Kidney capillary endothelial cell (primary cell): ENCODE data around the gene PC.

Source experiments
- DNase-seq: peaks from one replicate; pipeline ENCODE4 v3.0.0-alpha.2; 2018; ENCODE audit warnings: low spot score

PC gene

DNA sequence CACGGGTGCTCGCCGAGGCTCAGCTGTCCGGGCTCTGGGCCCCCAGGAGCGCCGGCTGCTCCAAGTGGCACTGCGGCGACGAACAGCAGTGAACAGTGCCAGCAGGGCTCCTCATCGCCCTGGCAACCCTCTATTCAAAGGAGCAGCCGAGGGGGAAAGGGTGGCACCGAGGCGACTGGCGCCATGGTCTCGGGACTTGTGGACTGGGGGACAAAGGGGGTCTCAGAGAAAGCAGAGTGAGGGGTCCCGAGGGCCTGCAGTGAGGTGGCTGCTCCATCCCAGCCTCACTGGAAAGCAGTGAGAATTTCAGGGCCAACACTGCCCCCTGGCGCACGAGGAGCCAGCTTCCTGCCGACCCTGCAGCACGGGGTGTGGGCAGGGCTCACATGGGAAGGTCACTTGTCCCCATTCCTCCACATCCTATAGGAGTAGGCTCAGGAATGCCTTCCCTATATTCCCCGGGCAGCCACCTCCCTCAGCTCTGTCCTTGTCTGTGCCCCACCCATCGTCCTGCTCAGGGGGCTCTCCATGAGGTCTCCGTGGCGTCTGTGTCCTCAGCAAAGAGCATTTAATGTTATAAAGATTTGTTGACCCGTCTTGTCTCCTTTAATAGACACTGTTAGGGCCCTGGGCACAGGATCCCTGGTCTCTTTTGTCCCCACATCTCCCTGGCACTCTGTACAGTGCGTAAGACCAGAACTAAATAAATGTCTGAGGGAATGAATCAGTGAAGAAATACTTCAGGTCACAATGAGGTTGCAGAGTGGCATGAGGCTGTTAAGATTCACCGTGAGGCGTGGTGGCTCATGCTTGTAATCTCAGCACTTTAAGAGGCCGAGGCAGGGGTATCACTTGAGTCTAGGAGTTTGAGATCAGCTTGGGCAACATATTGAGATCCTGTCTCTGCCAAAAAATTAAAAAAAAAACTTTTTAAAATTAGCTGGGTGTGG is 74.9 kb downstream of the PC start:
- peak; percentile 47 for DNase-seq

DNA sequence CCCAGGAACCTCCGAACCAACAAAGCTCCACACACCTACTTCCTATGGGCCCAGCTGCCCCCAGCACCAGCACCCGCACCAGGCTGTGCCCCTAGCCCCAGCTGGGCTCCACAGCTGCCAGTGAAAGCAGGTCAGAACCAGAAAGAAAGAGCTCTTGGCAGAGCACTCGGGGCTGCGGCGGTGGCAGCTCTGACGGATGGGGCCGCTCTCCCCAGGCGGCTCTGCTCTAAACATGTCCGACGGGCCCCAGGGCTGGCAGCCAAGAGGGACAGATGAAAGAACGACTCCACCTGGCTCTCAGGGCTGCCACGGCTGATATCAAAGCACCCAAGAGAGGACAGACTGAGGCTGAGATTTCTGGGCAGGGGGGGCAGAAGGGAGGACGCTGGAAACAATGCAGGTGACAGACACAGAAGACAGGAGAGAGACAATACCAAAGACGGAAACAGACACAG is 75.6 kb downstream of the PC start:
- no peak for DNase-seq

DNA sequence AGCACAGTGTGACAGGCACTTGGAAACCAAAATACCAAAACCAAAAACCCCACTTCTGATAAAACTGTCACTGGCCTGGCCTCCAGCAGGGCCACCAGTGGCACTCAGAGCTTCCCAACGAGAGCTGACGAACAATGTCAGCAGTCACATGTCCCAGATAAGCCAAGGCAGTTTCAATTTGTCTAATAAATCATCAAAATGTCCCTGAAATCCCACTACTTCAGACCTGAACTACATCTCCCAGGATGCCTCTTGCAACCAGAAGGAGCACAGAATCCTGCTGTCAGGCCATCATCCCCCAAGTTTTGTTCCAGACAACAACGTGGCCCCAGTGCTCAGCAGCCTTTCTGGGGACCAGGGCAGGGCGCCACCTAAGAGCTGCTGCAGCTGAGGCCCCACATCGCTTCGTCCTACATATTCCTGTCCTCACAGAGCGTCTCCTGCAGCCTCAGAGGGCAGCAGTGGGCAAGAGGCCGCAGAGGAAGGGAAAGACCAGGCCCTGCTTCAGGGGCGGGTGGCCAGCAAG is 76.2 kb downstream of the PC start:
- no peak for DNase-seq

DNA sequence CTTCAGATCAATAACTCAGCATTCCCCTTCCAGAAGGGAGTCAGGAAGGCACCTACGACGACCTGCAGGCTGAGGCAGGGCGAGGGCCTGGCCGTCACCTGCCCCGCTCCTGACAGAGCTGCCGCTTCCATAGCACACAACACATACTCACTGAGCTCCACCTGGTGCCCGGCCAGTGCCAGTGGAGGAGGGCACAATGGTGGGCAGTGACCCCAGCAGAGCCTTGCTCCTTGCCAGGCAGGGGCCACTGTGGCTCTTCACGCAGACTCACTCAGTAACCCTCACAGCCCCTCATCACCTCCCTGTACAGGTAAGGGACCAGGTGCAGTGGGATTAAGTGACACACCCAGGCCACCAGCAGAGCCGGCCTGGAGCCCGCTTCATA is 76.7 kb downstream of the PC start:
- DNase-seq = no peak

DNA sequence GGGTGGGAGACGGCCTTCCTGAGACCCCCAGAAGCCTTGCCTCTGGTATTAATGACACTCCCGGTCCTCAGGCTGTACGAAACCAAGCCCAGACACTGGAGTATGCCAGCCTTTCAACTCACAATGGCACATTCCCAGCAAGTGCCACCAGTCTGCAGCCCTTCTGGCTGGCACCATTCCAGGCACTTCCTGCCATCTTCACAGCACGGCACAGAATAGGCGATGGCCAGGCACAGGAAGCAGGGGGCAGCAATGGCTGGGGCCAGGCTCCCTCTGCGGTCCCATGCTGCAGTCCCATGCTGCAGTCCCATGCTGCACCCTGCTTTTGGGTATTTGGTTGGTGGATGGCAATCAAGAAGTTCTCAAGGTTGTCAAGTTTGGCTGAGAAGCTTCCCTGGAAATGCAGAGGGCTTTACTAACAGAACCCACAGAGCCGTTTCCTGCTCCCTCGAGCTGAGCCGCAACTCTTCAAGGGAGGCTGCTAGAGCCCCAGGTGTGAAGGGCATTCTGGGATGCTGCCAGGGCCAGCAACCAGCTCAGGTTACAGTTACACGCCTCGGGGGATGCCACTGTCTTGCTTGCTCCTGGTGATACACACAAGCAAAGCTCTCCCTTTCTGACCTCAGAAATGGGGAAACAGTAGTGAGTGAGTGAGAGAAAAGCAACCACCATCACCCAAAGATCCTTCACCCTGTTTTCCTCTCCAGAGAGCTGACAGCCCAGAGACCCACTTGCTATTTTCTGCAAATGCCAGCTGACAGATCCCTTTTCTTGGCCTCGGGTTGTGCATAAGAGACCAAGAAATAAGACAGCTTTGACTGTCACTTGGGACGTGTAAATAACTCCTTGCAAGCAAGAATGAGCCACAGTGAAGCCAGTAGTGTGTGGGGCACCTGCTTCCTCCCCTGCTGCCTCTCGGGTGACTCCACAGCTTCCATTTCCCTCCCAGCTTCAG is 77.4 kb downstream of the PC start:
- no peak for DNase-seq

DNA sequence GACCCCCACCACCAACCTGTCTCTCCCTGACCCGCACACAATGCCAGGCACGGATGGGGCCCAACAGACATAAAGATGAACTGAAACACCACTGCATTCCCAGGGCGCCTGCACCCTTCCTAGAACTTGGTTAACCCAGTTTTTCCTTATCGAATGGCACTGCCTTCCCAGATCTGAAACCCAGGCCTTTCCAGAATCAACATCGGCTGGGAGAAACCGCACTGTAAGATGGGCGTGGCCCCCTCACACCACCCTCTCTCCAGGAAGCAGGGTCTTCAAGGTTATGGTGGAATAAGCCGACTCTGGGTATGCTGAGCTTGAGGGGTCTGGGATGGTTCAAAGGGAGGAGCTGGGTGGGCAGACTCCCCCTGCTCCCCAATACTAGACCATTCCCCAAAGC is 78.2 kb downstream of the PC start:
- DNase-seq = no peak

DNA sequence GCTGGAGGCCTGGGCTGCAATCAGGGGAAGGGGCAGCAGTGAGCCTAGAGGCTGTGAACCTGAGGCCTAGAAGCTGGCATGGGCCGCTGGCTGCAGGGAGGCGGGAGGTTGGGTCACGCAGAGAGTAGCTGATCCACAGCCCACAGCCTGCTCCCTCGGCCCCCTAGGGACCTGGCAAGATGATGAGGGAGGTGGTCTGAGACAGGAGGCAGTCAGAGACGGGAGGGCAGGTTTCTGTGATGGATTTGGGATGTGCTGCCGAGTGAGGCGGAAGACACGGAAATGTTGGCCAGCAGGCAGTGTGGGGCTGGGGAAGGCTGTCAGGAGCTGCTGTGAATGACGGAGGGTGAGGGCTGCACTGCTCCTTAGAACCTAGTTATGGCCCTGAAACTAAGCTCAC is 78.6 kb downstream of the PC start:
- DNase-seq = no peak

DNA sequence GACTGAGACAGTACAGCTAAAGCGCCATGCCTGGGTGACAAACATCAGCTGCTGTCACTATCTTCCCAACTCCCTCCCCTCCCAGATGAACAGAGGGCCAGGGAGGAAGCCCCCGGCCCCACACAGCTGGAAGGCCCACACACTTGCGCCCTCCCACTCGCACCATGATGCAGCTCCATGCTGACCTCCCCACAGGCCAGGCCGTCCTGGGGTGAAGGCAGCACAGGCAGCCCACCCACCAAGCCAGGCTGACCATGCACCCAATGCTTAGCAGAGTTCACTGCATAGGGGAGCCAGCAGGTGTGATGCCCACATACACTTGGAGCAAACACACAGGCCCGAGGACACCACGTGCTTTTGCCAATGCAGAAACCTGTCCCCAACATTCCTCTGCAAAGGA is 79.2 kb downstream of the PC start:
- no peak for DNase-seq

DNA sequence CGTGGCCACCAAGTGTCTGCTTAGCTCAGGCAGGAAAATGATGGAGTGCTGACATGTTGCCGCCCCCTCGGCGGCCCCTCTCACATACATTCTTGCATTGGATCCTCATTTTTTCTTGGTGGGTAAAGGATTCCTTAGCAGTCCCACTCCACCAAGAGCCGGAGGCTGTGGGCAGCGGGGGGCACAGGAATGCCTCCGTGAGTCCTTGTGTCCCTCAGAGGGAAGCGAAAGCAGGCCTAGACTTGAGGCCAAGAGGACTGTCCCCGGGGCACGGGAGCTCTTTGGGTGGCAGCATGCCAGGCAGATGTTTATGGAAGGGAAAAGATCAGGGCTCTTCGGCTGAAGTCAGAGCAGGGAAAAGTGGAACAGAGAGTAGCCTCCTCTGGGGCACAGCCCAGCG is 79.7 kb downstream of the PC start:
- no peak for DNase-seq

DNA sequence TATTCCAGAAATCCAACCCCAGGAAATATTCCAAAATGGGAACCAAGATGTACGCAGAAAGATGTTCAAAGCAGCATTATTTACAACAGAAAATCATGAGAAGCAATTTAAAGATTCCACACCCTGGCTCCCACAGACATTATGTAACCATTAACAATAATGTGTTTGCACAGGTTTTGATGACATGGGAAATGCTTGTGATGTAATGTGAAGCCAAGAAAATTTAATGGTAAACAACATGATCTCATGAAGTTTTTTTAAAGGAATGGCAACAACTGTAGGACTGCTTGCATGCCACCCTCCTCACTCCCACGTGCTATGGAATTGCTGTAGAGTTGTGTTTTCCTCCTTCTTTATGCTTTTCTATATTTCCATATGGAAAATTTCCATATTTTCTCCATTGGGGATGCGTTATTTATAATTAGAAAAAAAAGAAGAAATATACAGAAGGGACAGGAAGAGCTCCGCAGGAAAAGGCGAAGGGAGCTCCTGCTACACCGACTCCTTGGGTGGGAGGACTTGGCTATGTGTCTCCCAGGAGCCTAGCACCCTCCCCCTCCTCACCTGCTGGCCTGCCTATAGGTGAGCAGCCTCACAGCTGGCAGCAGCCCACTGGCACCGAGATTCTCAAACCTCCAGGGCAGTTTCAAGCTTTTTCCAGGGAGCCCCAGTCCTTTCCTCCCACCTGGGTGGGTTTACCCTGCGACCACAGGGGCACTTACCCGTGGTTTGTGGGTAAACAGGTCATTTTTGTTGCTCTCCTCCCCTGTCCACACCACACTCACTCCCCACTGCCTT is 80.4 kb downstream of the PC start:
- DNase-seq = no peak

DNA sequence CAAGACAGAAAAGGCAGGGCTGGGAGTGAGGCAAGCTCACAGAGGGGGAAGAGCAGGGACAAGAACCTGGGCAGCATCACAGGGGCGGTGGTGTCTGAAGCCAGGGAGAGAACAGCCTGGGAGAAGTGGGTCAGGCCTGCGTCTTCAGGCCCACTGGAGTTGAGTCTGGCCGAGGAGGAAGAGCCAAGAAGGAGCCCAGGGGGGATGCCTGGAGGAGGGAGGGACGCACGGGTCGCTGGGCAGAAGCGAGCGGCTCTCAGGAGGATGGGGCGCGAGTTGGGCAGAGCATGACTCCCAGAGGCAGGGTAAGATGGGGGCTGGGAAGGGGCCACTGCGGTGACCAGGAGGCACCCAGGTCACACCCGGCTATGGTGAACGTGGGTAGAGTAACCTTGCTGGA is 82.8 kb downstream of the PC start:
- DNase-seq = no peak

DNA sequence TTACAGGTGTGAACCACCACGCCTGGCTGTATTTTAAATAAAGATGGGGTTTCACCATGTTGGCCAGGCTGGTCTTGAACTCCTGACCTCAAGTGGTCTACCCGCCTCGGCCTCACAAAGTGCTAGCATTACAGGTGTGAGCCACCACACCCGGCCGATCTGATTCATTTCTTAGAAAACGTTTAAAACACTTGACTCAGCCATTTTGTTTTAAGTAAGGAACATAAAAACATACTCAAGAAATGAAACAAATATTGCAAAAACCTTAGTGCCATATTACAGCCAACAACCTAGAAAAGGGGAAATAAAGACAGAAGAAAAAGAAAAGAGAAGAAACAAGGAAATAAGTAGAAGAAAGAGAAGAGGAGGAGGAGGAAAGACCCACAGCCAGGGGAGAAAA is 84.0 kb downstream of the PC start:
- no peak for DNase-seq

DNA sequence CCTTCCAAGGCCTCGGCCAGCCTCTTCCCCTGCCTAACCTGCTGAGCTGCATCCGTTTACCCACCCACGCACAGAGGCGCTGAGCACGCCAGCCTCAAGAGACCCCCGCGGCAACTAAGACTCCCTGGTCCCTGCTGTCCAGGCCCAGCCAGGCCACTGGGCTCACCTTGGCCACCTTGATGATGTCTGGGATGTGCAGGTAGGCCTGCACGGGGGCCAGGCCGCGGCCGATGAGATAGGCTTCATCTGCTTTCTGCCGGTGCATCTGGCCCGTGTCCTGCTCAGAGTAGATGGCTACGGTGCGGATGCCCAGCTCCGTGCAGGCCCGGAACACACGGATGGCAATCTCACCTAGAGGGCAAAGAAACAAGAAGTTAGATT is 86.7 kb downstream of the PC start:
- no peak for DNase-seq

DNA sequence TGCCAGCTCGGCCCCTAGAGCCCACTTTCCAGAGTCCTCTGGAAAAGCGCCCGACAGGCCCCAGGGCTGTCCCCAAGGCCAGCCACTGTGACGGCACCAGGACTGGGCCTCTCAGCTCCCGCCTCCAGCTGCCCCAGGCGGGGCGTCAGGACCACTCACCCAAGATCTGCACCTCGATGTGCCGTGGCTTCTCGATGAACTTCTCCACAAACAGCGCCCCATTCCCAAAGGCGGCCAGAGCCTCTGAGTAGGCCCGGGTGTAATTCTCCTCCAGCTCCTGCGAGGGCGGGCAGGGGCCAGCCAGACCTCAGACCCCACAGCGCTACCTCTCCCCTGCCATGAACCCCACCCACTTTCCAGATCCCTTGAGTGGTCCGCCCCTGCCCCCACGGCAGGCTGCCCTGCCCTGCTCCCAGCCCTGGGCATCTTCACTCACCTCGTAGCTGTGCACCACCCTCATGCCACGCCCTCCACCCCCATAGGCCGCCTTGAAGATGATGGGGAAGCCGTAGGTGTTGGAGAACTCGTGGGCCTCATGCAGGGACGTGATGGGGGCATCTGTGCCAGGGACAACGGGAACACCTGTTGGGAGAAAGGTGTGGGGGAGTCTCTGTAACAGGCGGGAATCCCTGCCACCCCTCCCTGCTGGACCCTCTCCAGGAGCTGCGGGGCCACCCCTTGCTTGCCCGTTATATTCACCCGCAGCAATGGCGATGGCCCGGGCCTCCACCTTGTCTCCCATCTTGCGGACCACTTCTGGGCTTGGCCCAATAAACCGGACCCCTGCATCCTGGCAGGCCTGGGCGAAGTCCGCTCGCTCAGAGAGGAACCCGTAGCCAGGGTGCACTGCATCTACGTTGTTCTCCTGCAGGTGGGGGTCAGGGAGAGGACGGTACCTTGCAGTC is 87.3 kb downstream of the PC start:
- no peak for DNase-seq

DNA sequence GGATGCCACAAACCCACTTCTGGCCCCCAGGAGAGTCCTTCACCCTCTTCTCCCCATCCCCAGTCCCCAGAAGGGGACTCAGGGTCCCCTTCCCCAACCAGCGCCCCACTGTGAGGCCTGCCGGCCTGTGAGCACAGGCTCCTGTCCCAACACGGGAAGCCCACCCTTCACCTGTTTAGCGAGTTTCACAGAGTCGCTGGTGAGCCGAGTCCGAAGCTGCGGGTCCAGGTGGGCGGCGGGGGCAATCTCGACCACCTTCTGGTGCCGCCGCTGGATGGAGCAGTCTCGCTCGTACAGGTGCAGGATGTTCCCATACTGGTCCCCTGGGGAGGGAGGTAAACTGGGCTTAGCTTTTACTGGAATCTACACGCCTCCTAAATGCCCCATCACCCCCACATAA is 88.1 kb downstream of the PC start:
- DNase-seq = no peak

DNA sequence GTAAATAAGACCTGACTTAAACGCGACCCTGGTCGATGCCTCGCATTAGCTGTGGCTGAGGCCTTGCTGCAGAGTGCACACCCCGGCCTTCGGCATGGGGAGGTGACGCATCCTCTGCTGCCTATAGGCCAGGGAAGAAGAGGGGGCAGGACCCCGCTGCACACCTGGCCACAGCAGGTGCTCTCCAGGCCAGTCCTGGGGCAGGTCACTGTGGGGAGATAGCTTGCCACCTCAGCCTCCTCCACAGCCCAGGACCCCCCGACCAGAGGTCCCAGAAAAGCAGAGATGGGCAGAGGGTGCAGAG is 88.7 kb downstream of the PC start:
- no peak for DNase-seq

DNA sequence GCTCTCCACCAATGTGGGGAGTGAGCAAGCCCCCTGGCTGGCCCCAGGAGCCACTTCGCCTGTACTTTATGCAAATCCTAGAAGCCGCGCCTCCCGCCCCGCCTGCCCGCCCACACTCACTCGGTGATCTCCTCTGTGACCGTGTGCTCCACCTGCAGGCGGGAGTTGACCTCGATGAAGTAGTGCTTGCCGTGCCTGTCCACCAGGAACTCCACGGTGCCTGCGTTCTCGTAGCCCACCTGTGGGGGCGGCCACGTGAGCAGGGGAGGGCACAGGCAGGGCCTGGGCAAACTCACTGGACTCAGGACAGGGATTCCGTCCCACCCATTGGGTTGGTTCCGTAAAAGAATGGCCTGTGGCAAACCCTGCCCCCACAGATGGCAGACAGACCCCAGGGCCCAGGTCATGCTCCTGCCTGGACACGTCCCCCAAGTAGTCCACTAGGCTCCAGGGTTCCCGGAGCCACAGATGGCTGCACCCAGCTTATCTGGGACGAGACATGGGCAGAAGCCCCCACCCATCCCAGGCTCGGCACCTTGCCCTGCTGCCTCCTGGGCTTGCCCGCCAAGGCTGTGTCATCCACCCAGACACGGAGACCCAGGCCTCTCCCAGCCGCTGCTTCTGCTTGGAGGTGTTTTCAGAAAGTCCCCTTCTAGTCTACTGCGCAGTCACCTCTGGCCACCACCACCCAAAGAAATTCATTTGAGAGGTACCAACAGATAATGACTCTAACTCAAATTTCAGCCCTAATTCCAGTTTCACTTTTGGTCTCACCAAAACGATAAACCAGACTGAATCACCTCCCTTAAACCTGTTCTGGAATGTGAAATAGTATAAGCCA is 89.2 kb downstream of the PC start:
- no peak for DNase-seq

DNA sequence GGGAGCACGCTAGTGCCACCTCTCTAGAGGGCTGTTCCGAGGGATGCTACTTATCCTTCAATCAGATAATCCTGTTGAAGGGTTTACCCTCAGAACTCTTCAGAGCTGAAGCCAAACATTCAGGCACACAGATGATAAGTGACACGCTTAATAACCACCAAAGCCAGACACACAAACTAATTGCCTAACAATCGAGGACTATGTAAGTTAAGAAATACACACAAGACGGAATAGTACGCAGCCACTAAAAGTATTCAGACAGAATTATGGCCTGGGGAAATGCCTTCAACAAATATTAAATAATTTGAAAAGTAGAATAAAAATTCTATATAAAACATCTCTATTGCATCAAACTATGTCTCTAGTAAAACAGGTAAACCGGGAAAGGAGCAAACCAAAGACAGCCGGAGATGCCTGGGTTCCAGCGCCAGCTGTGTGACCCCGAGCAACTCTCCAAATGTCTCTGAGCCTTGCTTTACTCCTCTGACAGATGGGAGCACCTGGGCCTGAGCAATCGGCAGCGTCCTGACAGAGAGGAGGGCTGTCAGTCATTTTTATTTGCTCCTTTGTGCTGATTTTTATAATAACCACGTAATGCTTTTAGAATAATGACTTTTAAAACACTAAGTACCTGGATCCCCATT is 90.0 kb downstream of the PC start:
- no peak for DNase-seq

DNA sequence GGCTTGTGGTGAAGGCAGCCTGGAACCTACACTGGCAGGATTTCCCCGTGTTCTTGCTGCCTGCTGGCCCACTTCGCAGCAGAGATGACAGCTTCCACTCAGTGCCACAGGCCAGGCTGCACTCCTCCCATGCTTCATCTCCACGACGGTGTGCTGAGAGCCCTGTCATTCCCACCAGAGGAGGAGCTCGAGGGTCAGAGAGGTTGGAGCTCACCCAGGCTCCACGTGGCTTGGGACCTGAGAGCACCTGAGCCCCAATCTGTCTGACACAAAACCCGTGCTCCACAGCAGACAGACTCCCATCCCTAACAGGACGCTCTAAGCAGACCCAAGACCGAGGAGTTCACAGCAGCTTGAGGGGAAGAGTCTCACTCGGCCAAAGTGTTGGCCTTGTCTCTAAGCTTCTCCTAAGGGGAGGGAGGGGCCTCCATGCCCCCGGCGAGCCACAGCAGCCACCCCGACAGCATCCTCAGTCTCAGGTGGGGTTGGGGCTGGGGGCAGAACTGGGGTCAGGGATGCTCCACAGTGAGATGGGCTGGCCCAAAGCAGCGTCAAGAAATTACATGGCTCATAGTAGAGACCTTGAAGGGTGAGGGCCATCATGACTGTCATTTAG is 90.7 kb downstream of the PC start:
- no peak for DNase-seq
